Cerebellar cortex (tissue), 1 donor: ENCODE measurements around the gene RABAC1.
"Not testable (repeated sequence)": the region's sequence is repeated elsewhere in the genome, so short reads cannot be mapped to it uniquely, and the experiment has no call there.

Experiments
- DNase-seq: peaks from one replicate; pipeline ENCODE4 v3.0.0-alpha.2; 2015; ENCODE audit warnings: low spot score

The RABAC1 gene

GRCh38 chr19:41915021-41915775 is 43.9 kb downstream of the RABAC1 start:
- DNase-seq, result no peak

- not testable (repeated sequence) for DNase-seq
These were observed 44.7 kb downstream of the RABAC1 start for GRCh38 chr19:41914424-41914834.

GRCh38 chr19:41913538-41914423 is 45.3 kb downstream of the RABAC1 start:
- DNase-seq, result no peak

- DNase-seq, result no peak
These were observed 46.1 kb downstream of the RABAC1 start for GRCh38 chr19:41912899-41913537.

GRCh38 chr19:41911889-41912731 is 47.0 kb downstream of the RABAC1 start:
- DNase-seq, result no peak

GRCh38 chr19:41910992-41911888 is 47.9 kb downstream of the RABAC1 start:
- DNase-seq, result no peak

- DNase-seq, result no peak
These were observed 48.7 kb downstream of the RABAC1 start for GRCh38 chr19:41910240-41910991.

- DNase-seq, result no peak
These were observed 49.4 kb downstream of the RABAC1 start for GRCh38 chr19:41909706-41910105.

- DNase-seq, result no peak
These were observed 50.2 kb downstream of the RABAC1 start for GRCh38 chr19:41908724-41909464.

GRCh38 chr19:41907994-41908615 is 51.0 kb downstream of the RABAC1 start:
- DNase-seq, result no peak

- no peak for DNase-seq
These were observed 52.0 kb downstream of the RABAC1 start for GRCh38 chr19:41906916-41907680.
